ENCODE data around the gene QSER1. TPM values are rescaled to one million over a fixed set of nuclear protein-coding genes. Genes with fewer than 3 reads are reported as not detected.

QSER1 gene
- total and polyA plus RNA-seq, 9 of the 15 experiments (the other 6 are each of a cell fraction or from before 2014, with no cell fraction given): 5.8 to 33.6 (median 22.3) TPM

DNA sequence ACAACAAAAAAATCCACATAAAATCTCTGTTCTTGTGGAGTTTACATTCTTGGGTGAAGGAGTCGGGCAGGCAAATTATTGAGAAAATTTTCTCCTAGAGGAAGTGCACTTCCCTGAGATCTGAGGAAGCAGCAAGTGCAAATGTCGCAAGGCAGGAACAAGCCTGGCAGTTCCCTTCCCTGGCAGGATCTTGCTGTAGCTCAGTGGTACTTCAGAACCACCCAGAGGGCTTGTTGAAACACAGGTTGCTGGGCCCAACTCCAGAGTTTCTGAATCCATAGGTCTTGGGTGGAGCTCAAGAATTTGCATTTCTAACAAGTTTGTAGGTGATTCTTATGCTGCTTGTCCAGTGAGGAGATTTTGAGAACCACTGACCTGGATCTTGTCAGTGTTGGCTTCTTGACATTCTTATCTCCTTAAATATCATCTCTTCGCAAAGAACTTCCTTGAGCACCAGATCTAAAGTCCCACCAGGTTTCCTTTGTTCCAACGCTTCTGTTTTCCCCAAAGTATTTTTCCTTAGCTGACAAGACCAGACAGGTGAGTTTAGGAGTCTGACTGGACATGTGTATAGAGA lies 9.6 kb downstream of the QSER1 start:
- no peak overlapping the region for H3K27ac ChIP-seq (ENCODE audit: extremely low read depth, low read depth, low read length)
- intact Hi-C loops (cut with micrococcal nuclease): no loop called here
- POLR2A ChIA-PET: interaction anchor here (0.6 to 1.6 kb wide), 3 partner anchors 10 to 15 kb away, joined by 3 to 5 read pairs (median 3); partner anchors contain the start of gene QSER1
- no peak overlapping the region for H3K4me2 ChIP-seq (ENCODE audit: insufficient read depth, low read length)
- H4K20me1 ChIP-seq (replicated peaks; ENCODE audit: control insufficient read depth, insufficient read depth, low read length): peaks cover 8% of the 10 kb centered on the region
- WGBS (ENCODE audit: insufficient coverage, low coverage, missing lambda C conversion rate): 72% methylated on average over 4 of the region's 4 CpGs
- no peak overlapping the region; a peak in 1 of 4 replicates for H3K9ac ChIP-seq (ENCODE audit: insufficient read depth in 1 of 2, low read depth in 2 of 2, low read length in 2 of 2)
- FAIRE-seq: no peak
- peaks cover 42% of the 10 kb centered on the region for H3K36me3 ChIP-seq (ENCODE audit: control insufficient read depth, insufficient read depth, low read length)
- no peak for DNase-seq (ENCODE audit: extremely low read depth in 1 of 4, low spot score in 3 of 4)
- no peak overlapping the region for H3K4me3 ChIP-seq
- CTCF ChIA-PET (ENCODE audit: low intra/inter-chr PET ratio): no interaction called here
- in situ Hi-C loops (cut with MboI): no loop called here
- H3K27me3 ChIP-seq (ENCODE audit: control insufficient read depth in 2 of 2, insufficient read depth in 2 of 2, low read length in 2 of 2): no peaks in the 10 kb centered on the region
- H3K4me1 ChIP-seq (replicated peaks in 1 of 2; ENCODE audit: control insufficient read depth in 2 of 2, insufficient read depth in 2 of 2, low read length in 2 of 2): peaks cover 0 to 2% of the 10 kb centered on the region in 2 experiments; a peak in 1 of 5 replicates
- no TSS peak for BruUV-seq (replicated peaks)
- H3K9me1 ChIP-seq (ENCODE audit: control insufficient read depth, insufficient read depth, low read length): no peaks in the 10 kb centered on the region
- peaks cover 96% of the 10 kb centered on the region for H3K79me2 ChIP-seq (ENCODE audit: control insufficient read depth, insufficient read depth, low read length)
- ATAC-seq: no peak
- no peak overlapping the region for H2AFZ ChIP-seq (ENCODE audit: low read depth, low read length)
- TF ChIP-seq CBX2 (IDR thresholded peaks at IDR 0.05; ENCODE audit: insufficient read depth, low read length, poor library complexity, severe bottlenecking) (no peak), HNRNPUL1 (IDR thresholded peaks at IDR 0.05; ENCODE audit: low read length) (no peak), ZEB2 (IDR thresholded peaks at IDR 0.05) (no peak), ZNF75A (CRISPR knock-in tag; IDR thresholded peaks at IDR 0.05) (no peak), NKRF (IDR thresholded peaks at IDR 0.05; ENCODE audit: borderline replicate concordance) (no peak), CBX5 (IDR thresholded peaks at IDR 0.05; ENCODE audit: borderline replicate concordance, low read depth) (no peak), MTA1 (IDR thresholded peaks at IDR 0.05; ENCODE audit: borderline replicate concordance) (no peak), HDAC2 (IDR thresholded peaks at IDR 0.05) (no peak), ZNF143 (CRISPR knock-in tag; IDR thresholded peaks at IDR 0.05) (no peak), DNMT1 (IDR thresholded peaks at IDR 0.05) (no peak), RAD51 (IDR thresholded peaks at IDR 0.05; ENCODE audit: borderline replicate concordance, low read depth) (no peak), ZNF354B (CRISPR knock-in tag; IDR thresholded peaks at IDR 0.05) (no peak), TFAM (CRISPR knock-in tag; conservative IDR thresholded peaks at IDR 0.05) (no peak), CLOCK (CRISPR knock-in tag; IDR thresholded peaks at IDR 0.05; ENCODE audit: borderline replicate concordance) (no peak), STAT5A (IDR thresholded peaks at IDR 0.05; ENCODE audit: borderline replicate concordance, low read length) (no peak), ZNF444 (CRISPR knock-in tag; IDR thresholded peaks at IDR 0.05) (no peak)
- TF ChIP-seq, protein P1, sequence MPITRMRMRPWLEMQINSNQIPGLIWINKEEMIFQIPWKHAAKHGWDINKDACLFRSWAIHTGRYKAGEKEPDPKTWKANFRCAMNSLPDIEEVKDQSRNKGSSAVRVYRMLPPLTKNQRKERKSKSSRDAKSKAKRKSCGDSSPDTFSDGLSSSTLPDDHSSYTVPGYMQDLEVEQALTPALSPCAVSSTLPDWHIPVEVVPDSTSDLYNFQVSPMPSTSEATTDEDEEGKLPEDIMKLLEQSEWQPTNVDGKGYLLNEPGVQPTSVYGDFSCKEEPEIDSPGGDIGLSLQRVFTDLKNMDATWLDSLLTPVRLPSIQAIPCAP (CRISPR knock-in tag; IDR thresholded peaks at IDR 0.05; ENCODE audit: borderline replicate concordance): no peak
- TF ChIP-seq, protein P2, sequence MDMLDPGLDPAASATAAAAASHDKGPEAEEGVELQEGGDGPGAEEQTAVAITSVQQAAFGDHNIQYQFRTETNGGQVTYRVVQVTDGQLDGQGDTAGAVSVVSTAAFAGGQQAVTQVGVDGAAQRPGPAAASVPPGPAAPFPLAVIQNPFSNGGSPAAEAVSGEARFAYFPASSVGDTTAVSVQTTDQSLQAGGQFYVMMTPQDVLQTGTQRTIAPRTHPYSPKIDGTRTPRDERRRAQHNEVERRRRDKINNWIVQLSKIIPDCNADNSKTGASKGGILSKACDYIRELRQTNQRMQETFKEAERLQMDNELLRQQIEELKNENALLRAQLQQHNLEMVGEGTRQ (CRISPR knock-in tag; IDR thresholded peaks at IDR 0.05): no peak
- H3K9me3 ChIP-seq (replicated peaks; ENCODE audit: control insufficient read depth, insufficient read depth, low read depth, low read length): no peaks in the 10 kb centered on the region
